Activated naive CD8-positive, alpha-beta T cell (primary cell): ENCODE measurements around the gene TIAL1.
"Not testable (repeated sequence)": the region's sequence is repeated elsewhere in the genome, so short reads cannot be mapped to it uniquely, and the experiment has no call there.

ENCODE experiments used
- H3K27ac Mint-ChIP-seq: one replicate; pipeline ENCODE4 v1.8.0; 2021; ENCODE audit warnings: mixed read lengths
- H3K27me3 Mint-ChIP-seq: one replicate; pipeline ENCODE4 v1.8.0; 2021; ENCODE audit warnings: mixed read lengths
- H3K36me3 Mint-ChIP-seq: one replicate; pipeline ENCODE4 v1.8.0; 2021; ENCODE audit warnings: mixed read lengths
- H3K4me1 Mint-ChIP-seq: one replicate; pipeline ENCODE4 v1.8.0; 2021; ENCODE audit warnings: low read depth, mixed read lengths
- H3K4me3 Mint-ChIP-seq: one replicate; pipeline ENCODE4 v1.8.0; 2021; ENCODE audit warnings: mild to moderate bottlenecking, mixed read lengths
- H3K9me3 Mint-ChIP-seq: one replicate; pipeline ENCODE4 v1.8.0; 2021; ENCODE audit warnings: low read depth, mixed read lengths

TIAL1 gene

DNA sequence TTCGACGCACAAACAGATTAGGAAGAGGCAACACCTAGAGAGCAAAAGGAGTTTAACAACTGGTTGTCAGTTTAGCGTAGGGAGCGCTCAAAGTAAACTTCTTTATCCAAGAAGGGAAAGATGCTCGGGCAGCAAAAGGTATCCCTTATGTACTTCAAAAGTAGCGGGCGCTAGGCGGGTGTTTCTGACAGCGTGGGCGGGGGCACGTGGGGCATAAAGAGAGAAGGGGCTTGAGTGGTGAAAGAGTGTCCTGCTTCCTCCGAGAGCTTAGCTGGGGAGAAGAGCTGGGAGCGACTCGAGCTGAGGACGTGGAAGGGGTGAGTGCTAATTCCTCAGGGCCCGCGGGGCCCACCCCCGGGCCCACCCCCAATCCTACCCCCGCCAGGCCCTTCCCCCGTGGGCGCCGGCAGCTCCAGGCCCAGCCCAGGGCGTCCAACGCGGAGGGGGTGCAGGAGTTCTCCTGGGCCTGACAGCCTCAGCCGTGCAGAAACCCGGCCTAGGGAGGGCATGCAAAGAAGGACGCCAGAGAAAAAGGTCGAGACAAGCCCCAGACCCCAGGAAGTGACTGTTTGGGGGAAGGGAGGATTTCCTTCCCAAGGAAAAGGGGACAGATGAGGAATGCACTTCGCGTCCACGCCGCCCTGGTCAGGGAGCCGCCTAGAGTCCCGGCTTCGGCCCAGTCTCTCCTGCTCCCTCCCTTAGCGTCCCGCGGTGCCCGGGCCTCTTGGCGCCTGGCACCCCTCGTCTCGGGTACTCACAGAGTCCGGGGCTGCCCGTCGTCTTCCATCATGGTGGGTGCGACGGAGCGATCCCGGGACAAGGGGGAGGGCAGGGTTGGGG is 868 bp downstream of the TIAL1 start:
- Mint-ChIP-seq H3K9me3 (no peaks in the 10 kb centered on the region), H3K4me3 (peak overlapping the region; percentile 99), H3K27me3 (no peaks in the 10 kb centered on the region), H3K4me1 (peaks cover 56% of the 10 kb centered on the region), H3K27ac (peak overlapping the region; percentile 98), H3K36me3 (peaks cover 13% of the 10 kb centered on the region)

GRCh38 chr10:119595134-119595675 is 1.6 kb downstream of the TIAL1 start:
- peak overlapping the region; percentile 99 for H3K4me3 Mint-ChIP-seq
- no peaks in the 10 kb centered on the region for H3K9me3 Mint-ChIP-seq
- peaks cover 13% of the 10 kb centered on the region for H3K36me3 Mint-ChIP-seq
- H3K27me3 Mint-ChIP-seq = no peaks in the 10 kb centered on the region
- peak overlapping the region; percentile 98 for H3K27ac Mint-ChIP-seq
- peaks cover 56% of the 10 kb centered on the region for H3K4me1 Mint-ChIP-seq

DNA sequence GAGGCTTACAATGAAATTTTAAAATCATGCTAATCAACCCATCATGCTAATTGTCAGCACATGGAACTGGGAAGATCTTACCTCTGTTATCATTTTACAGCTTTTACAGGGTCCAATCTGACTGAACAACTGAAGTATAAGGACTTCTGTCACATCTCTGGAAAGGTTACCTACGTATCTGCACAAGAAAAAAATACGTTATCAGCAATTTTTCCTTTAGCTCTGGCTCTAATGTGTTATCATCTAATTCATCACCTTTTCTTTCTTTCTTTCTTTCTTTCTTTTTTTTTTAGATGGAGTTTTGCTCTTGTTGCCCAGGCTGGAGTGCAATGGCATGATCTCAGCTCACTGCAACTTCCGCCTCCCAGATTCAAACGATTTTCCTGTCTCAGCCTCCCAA is 8.7 kb downstream of the TIAL1 start:
- Mint-ChIP-seq H3K27ac (no peak overlapping the region), H3K36me3 (no peaks in the 10 kb centered on the region), H3K4me3 (no peak overlapping the region)

DNA sequence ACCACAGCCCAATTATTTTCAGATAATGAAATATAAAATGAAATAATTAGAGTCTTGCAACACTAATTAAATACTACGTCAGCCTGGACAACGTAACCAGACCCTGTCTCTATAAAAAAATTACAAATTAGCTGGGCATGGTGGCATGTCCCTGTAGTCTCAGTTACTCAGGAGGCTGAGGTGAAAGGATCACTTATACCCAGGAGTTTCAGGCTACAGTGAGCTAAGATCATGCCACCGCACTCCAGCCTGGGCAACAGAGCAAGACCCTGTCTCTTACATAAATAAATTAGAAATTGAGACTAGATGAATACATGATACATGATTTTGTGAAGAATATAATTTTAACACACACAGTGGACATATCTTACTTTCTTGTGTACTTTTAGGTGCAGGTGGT is 18.4 kb downstream of the TIAL1 start:
- H3K9me3 Mint-ChIP-seq = no peaks in the 10 kb centered on the region
- no peaks in the 10 kb centered on the region for H3K27me3 Mint-ChIP-seq
- H3K4me1 Mint-ChIP-seq = peaks cover 35% of the 10 kb centered on the region
- peaks cover 18% of the 10 kb centered on the region for H3K36me3 Mint-ChIP-seq
- no peak overlapping the region for H3K27ac Mint-ChIP-seq
- H3K4me3 Mint-ChIP-seq = no peak overlapping the region

More for the DNA sequence above, 8.7 kb downstream of the TIAL1 start:
- Mint-ChIP-seq H3K4me1 (peaks cover 39% of the 10 kb centered on the region), H3K27me3 (no peaks in the 10 kb centered on the region), H3K9me3 (no peaks in the 10 kb centered on the region)

DNA sequence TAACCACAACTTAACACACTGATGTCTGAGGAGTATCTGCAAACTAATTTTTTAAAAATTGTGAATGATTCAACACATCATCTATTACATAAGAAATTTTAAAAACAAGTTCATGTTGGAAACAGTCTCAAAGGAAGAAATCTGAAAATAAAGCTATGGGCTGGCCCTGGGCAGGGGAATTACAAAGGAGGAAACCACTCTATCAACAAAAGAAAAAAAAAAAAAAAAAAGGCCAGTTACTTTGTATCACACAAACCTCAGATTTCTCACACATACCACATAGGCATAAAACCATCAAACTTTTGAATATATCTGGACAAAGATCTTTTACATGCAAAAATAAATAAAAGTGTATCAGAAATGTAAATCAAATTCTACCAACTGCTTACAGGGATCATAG is 20.8 kb downstream of the TIAL1 start:
- H3K36me3 Mint-ChIP-seq = peaks cover 18% of the 10 kb centered on the region
- H3K4me1 Mint-ChIP-seq = peaks cover 21% of the 10 kb centered on the region
- no peak overlapping the region for H3K27ac Mint-ChIP-seq
- no peaks in the 10 kb centered on the region for H3K9me3 Mint-ChIP-seq
- no peaks in the 10 kb centered on the region for H3K27me3 Mint-ChIP-seq
- no peak overlapping the region for H3K4me3 Mint-ChIP-seq

DNA sequence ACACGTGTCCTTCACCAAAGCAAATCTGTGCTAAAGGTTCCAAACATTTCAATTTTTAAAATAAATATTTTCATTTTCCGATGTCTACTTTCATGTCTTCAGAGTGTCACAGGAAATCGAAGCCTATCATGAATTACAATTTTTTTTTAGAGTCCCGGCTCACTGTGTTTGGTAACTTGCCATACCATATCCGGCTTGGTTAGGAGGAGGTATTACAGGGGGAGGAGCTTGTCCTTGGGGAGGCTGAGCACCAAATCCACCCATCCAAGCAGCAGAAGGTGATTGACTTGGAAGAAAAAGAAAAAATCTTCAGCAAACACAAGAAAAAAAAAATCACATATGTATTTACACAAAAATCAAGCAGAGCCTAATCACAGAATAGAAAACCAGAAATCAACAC is 21.3 kb downstream of the TIAL1 start:
- Mint-ChIP-seq H3K27ac (peak overlapping the region; percentile 61), H3K4me1 (peaks cover 21% of the 10 kb centered on the region), H3K9me3 (no peaks in the 10 kb centered on the region), H3K27me3 (no peaks in the 10 kb centered on the region), H3K36me3 (peaks cover 18% of the 10 kb centered on the region), H3K4me3 (peak overlapping the region; percentile 55)

DNA sequence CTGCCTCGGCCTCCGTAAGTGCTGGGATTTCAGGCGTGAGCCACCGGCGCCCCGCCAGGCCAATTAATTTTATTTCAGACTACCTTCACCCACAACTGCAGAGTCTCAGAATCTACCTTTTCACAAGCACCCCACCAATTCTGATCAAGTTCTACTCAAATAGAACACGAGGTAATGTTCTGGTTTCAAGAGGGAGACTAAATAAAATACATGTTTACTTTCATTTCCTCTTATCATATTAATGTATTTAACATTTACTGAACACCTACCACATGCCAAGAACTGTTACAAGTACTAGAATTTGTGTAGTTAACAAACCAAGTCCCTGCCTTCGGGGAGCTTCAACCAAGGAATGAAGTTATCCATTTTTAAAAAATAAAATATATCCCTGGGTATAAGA is 28.8 kb downstream of the TIAL1 start:
- Mint-ChIP-seq H3K36me3 (no peaks in the 10 kb centered on the region), H3K27ac (no peak overlapping the region), H3K4me1 (no peaks in the 10 kb centered on the region), H3K9me3 (no peaks in the 10 kb centered on the region), H3K4me3 (no peak overlapping the region), H3K27me3 (no peaks in the 10 kb centered on the region)

DNA sequence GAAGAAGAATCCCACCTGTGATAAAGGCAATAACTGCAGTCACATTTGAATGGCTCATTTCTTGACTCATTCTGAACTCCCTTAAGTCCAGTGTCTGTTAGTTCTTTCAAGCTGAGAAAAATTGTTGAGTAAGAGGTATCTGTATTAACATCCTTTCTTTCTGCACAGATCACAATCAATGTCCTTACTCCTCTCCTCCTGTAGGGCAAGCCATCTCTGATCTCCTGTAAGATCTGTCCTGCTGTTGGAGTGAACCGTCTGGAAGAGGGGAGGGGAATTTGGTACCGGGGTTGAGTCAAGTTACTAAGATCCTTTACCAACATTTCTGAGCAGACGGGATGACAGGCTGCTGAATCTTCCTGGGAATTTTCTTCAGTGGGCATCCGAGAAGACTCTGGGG is 34.7 kb downstream of the TIAL1 start:
- Mint-ChIP-seq H3K27ac (no peak overlapping the region), H3K4me1 (no peaks in the 10 kb centered on the region), H3K36me3 (no peaks in the 10 kb centered on the region), H3K27me3 (no peaks in the 10 kb centered on the region), H3K4me3 (no peak overlapping the region), H3K9me3 (no peaks in the 10 kb centered on the region)

GRCh38 chr10:119559511-119559910 is 37.3 kb downstream of the TIAL1 start:
- H3K27me3 Mint-ChIP-seq, H3K27ac Mint-ChIP-seq: not testable (repeated sequence)

DNA sequence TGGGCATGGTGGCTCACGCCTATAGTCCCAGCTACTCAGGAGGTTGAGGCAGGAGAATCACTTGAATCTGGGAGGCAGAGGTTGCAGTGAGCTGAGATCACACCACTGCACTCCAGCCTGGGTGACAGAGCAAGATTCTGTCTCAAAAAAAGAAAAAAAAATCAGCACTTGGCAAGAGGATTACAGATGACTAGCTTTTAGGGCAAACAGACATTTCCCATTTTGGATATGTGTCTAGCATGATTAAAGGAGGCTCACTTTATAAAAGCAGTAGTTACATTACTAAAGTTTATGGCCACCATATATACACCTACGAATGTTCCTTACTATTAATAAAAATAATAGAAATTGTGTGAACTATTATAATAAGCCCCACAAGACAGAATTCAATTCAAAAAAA is 40.7 kb downstream of the TIAL1 start:
- H3K4me3 Mint-ChIP-seq, H3K9me3 Mint-ChIP-seq, H3K27me3 Mint-ChIP-seq, H3K27ac Mint-ChIP-seq, H3K4me1 Mint-ChIP-seq, H3K36me3 Mint-ChIP-seq: not testable (repeated sequence)

More at GRCh38 chr10:119559511-119559910, 37.3 kb downstream of the TIAL1 start:
- H3K4me1 Mint-ChIP-seq, H3K4me3 Mint-ChIP-seq, H3K36me3 Mint-ChIP-seq, H3K9me3 Mint-ChIP-seq: not testable (repeated sequence)

DNA sequence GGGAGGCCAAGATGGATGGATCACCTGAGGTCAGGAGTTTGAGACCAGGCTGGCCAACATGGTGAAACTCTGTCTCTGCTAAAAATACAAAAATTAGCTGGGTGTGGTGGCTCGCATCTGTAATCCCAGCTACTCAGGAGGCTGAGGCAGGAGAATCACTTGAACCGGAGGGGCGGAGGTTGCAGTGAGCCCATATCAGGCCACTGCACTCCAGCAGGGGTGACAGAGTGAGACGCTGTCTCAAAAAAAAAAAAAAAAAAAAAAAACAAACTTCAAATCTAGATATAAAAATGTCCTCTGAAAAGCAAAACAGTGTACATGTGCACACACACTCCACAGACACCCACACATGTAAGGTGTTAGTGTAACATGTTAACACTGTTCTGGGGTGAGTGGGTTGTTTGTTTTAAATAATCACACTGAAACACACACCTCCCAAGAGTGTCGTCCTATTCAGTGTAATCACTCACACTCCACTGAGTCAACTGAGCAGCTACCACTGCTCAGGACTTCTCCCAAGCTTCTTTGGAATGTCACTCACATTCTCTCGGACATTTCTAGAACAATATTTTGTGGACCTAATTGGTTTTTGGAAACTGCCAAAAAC is 41.5 kb downstream of the TIAL1 start:
- no peaks in the 10 kb centered on the region for H3K36me3 Mint-ChIP-seq
- no peak overlapping the region for H3K4me3 Mint-ChIP-seq
- H3K9me3 Mint-ChIP-seq = no peaks in the 10 kb centered on the region
- H3K4me1 Mint-ChIP-seq = no peaks in the 10 kb centered on the region
- H3K27me3 Mint-ChIP-seq = no peaks in the 10 kb centered on the region
- H3K27ac Mint-ChIP-seq = no peak overlapping the region

- Mint-ChIP-seq H3K36me3 (no peaks in the 10 kb centered on the region), H3K4me3 (no peak overlapping the region), H3K9me3 (no peaks in the 10 kb centered on the region), H3K4me1 (no peaks in the 10 kb centered on the region), H3K27ac (no peak overlapping the region), H3K27me3 (no peaks in the 10 kb centered on the region)
Observed at GRCh38 chr10:119550827-119551226, 45.9 kb downstream of the TIAL1 start.

GRCh38 chr10:119549247-119549999 is 47.3 kb downstream of the TIAL1 start:
- no peaks in the 10 kb centered on the region for H3K9me3 Mint-ChIP-seq

DNA sequence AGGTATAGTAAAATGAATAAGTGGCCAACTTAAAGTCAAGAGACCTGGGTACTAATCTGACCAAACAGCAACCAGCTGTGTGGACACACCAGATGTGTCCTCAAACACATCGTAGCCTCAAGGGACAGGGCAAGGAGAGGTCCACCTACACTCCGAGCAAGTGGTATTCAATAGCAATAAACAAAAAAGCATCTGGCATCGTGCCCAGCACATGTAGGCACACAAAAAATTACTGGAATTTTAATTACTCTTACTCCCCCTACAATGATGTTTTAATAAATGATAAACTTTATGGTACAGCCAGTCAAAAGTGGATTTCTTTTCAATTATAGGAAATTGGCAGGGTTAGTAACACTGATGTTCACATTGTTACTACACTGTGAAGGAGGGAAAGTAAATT is 50.8 kb downstream of the TIAL1 start:
- H3K27me3 Mint-ChIP-seq = no peaks in the 10 kb centered on the region
- H3K9me3 Mint-ChIP-seq = no peaks in the 10 kb centered on the region
- no peak overlapping the region for H3K4me3 Mint-ChIP-seq
- H3K36me3 Mint-ChIP-seq = no peaks in the 10 kb centered on the region
- H3K27ac Mint-ChIP-seq = no peak overlapping the region
- peaks cover 9% of the 10 kb centered on the region for H3K4me1 Mint-ChIP-seq

More at GRCh38 chr10:119549247-119549999, 47.3 kb downstream of the TIAL1 start:
- Mint-ChIP-seq H3K36me3 (no peaks in the 10 kb centered on the region), H3K27me3 (no peaks in the 10 kb centered on the region), H3K4me1 (no peaks in the 10 kb centered on the region), H3K27ac (no peak overlapping the region), H3K4me3 (no peak overlapping the region)

DNA sequence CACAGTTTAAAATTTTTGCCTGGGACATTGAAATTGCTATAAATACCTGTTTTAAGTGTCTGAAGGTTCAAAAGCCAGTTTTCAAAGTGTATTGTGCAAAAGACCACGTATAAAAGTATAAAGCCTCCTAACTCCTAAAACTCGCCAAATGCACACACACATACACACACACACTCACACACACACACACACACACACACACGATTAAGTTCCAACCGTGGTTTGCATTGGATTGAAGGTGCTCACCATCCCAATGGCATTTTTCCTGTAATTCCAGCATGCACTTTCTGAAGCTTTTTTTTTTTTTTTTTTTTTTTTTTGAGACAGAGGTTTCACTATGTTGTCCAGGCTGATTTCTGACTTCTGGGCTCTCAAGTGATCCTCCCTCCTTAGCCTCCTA is 51.5 kb downstream of the TIAL1 start:
- Mint-ChIP-seq H3K27ac (no peak overlapping the region), H3K27me3 (no peaks in the 10 kb centered on the region), H3K4me1 (peaks cover 15% of the 10 kb centered on the region), H3K4me3 (no peak overlapping the region), H3K9me3 (no peaks in the 10 kb centered on the region), H3K36me3 (peaks cover 2% of the 10 kb centered on the region)
